ENCODE results near the gene ATP11C. TPM values are rescaled to one million over a fixed set of nuclear protein-coding genes. Genes with fewer than 3 reads are reported as not detected.
A peak's percentile ranks its signal among the peaks of the same experiment; 100 is the strongest.
"Not testable (repeated sequence)": the region's sequence is repeated elsewhere in the genome, so short reads cannot be mapped to it uniquely, and the experiment has no call there.

The ATP11C gene
- total RNA-seq, 1 donor: 71.2 TPM

GRCh38 chrX:139875841-139876240 lies 57.0 kb downstream of the ATP11C start:
- no peak for TF ChIP-seq CTCF (IDR thresholded peaks at IDR 0.05; ENCODE audit: insufficient read depth, low read length)
- DNase-seq (ENCODE audit: low read depth): peak; percentile 32

GRCh38 chrX:139869796-139870195 lies 63.1 kb downstream of the ATP11C start:
- TF ChIP-seq CTCF (IDR thresholded peaks at IDR 0.05; ENCODE audit: insufficient read depth, low read length): no peak
- no peak overlapping the region for H3K4me3 ChIP-seq (ENCODE audit: low read depth, low read length)
- DNase-seq (ENCODE audit: low read depth): no peak

More at GRCh38 chrX:139875841-139876240, 57.0 kb downstream of the ATP11C start:
- no peak overlapping the region for H3K4me3 ChIP-seq (ENCODE audit: low read depth, low read length)

- no peak for TF ChIP-seq CTCF (IDR thresholded peaks at IDR 0.05; ENCODE audit: insufficient read depth, low read length)
- DNase-seq (ENCODE audit: low read depth): no peak
- H3K4me3 ChIP-seq (ENCODE audit: low read depth, low read length): no peak overlapping the region
These were observed 68.2 kb downstream of the ATP11C start for GRCh38 chrX:139864640-139865039.

- DNase-seq (ENCODE audit: low read depth): no peak
- no peak overlapping the region for H3K4me3 ChIP-seq (ENCODE audit: low read depth, low read length)
- TF ChIP-seq CTCF (IDR thresholded peaks at IDR 0.05; ENCODE audit: insufficient read depth, low read length): no peak
These were observed 70.6 kb downstream of the ATP11C start for GRCh38 chrX:139862208-139862607.

- H3K4me3 ChIP-seq (ENCODE audit: low read depth, low read length); DNase-seq (ENCODE audit: low read depth): not testable (repeated sequence)
These were observed 76.0 kb downstream of the ATP11C start for GRCh38 chrX:139856826-139857225.

- TF ChIP-seq CTCF (IDR thresholded peaks at IDR 0.05; ENCODE audit: insufficient read depth, low read length): no peak
- peak; percentile 47 for DNase-seq (ENCODE audit: low read depth)
These were observed 81.1 kb downstream of the ATP11C start for GRCh38 chrX:139851730-139852129.

GRCh38 chrX:139850968-139851367 lies 81.9 kb downstream of the ATP11C start:
- TF ChIP-seq CTCF (IDR thresholded peaks at IDR 0.05; ENCODE audit: insufficient read depth, low read length): no peak
- no peak for DNase-seq (ENCODE audit: low read depth)
- no peak overlapping the region for H3K4me3 ChIP-seq (ENCODE audit: low read depth, low read length)

More at GRCh38 chrX:139851730-139852129, 81.1 kb downstream of the ATP11C start:
- H3K4me3 ChIP-seq (ENCODE audit: low read depth, low read length): no peak overlapping the region

All from fibroblast of the aortic adventitia (primary cell).